Middle frontal gyrus (tissue), 1 donor: ENCODE results near the gene BBS4.
"Not testable (repeated sequence)": the region's sequence is repeated elsewhere in the genome, so short reads cannot be mapped to it uniquely, and the experiment has no call there.

Experiments used
- DNase-seq: peaks from one replicate; pipeline ENCODE4 v3.0.0-alpha.2; 2015; ENCODE audit warnings: low spot score; ENCODE audit errors: extremely low spot score

BBS4 gene

GRCh38 chr15:72685925-72686794 lies at the start of gene BBS4, which contains the start of gene HIGD2B:
TSS of gene BBS4 (plus strand) at chr15:72686207. CDS start at chr15:72686228, 21 bp downstream.
TSS of gene HIGD2B (minus strand) at chr15:72686182. CDS start at chr15:72676374, 9,808 bp downstream.
- peak; percentile 77 for DNase-seq

DNA sequence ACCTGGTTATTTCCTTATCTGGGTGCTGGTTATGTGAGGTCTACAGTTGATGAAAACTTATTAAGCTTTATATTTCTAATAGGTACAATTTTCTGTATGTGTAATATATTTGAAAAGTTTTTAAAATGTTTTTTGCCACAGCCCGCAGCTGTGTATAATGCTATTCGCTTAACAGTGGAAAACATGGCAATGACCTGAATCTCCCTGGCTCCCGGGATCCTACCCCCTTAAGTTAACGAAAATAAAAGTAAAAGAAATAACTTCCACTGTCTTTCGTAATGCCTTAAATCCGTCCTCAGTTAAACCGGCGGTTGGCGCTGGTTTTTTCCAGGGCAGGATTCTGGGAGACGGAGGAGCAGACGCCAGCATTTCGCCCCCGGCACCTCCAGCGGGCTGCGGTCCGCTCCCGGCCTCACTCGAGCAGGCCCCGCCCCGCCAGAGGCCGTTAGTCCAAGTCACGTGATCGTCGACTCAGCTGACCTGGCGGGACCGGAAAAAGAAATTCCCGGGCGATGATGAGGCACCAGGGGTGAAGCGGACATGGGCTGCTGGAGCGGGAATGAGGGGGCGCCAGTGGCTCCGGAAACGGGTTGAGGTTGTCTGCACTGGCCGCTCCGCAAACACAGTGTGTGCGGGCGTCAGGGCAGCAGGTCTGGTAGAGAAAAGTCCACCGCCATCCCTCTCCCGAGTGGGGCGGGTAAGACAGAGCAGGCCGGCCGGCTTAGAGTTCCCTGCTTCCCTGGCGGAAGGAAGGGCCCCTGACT lies 49.3 kb upstream of the BBS4 start:
- DNase-seq, result peak; percentile 69

DNA sequence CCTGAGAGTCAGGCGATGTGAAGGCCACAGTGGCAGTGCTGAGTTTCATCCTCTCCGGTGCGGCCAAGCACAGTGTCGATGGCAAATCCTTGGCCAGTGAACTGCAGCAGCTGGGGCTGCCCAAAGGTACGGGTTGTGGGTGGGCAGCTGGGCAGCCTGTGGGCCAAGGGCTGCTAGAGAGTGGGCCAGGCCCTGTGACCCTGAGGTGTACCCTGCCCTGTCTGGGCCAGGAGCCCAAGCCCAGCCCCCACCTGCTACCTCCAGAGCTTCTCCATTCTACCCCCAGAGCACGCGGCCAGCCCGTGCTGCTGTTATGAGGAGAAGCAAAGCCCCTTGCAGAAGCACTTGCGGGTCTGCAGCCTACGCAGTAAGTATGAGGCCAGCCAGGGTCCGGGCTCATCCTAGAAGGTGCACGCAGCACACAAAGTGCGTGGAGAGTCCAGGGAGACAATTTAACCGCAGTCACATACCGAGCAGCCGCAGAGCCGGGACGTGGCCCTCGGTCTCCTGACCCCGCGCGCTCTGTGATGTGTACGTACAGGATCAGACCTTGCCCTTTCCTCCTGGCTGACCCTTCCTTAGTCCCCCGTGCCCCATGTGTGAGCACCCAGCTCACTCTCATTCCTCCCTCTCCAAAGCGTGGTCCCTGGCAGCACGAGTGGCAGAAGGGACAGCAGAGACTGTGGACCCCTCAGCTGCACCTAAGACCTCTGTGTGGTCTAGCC lies 46.1 kb upstream of the BBS4 start:
- not testable (repeated sequence) for DNase-seq

DNA sequence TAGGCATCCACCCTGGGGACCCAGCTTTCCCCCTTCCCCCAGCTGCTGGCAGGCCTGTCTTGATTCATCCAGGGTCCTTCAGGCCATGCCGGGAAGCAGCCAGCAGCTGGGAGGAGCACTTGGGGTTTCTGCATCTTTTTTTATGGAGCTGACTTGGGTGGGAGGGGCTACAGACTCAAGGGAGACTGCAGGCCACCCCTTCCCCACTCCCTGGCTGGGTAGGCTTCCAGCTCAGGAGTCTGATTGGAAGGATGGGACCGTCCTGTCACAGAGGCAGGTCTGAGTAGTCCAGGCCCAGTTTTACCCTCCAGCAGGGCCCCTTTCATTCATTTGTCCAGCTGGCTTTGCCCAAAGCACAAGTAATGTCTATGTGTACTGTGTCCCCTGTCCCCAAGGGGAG lies 43.7 kb upstream of the BBS4 start:
- DNase-seq, result not testable (repeated sequence)

GRCh38 chr15:72648631-72649253 lies 37.3 kb upstream of the BBS4 start:
- DNase-seq, result not testable (repeated sequence)

- DNase-seq, result not testable (repeated sequence)
Measured at GRCh38 chr15:72654397-72654796, 31.6 kb upstream of the BBS4 start, which contains the start of gene GOLGA6B. TSS of gene GOLGA6B (plus strand) at chr15:72654697. CDS start at chr15:72654738, 41 bp downstream.

- DNase-seq, result not testable (repeated sequence)
Measured at GRCh38 chr15:72656014-72656413, 30.0 kb upstream of the BBS4 start.

DNA sequence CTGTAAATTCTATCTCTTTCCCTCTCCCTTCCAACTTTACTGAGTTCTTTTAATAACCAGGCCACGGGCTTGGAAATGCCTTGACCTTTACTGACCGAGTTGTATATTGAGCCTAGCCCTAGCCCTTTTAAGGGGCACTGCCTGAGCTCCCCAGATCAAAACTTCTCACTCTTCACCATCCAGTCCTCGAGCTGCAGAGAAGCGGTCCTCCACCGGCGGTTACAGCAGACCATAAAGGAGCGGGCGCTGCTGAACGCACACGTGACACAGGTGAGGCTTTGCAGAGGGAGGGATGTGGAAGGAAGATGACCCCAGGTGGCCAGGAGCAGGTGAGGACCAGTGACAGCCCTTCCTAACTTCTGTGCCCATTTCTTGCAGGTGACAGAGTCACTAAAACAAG lies 24.9 kb upstream of the BBS4 start:
- not testable (repeated sequence) for DNase-seq

- not testable (repeated sequence) for DNase-seq
Measured at GRCh38 chr15:72663931-72664330, 22.1 kb upstream of the BBS4 start.

GRCh38 chr15:72665706-72666105 lies 20.3 kb upstream of the BBS4 start:
- DNase-seq, result not testable (repeated sequence)

DNA sequence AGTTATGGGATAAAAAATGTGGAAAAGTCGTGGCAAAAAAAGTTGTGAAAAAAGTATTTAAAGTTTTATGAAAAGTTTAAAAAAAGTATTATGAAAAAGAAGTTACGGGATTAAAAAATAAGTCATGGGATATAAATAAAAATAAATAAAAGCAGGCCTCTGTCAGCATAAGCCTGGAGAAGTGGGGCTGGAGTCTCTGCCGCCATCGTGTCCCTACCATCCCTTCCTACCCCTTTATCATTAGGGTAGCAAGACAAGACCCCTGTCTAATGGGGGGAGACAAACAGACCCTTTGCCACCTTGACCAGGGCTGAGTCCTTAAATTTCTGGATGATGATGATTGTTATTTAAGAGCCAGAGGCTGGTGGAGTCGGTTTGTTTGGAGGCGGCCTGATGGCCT lies 16.2 kb upstream of the BBS4 start:
- DNase-seq, result not testable (repeated sequence)

DNA sequence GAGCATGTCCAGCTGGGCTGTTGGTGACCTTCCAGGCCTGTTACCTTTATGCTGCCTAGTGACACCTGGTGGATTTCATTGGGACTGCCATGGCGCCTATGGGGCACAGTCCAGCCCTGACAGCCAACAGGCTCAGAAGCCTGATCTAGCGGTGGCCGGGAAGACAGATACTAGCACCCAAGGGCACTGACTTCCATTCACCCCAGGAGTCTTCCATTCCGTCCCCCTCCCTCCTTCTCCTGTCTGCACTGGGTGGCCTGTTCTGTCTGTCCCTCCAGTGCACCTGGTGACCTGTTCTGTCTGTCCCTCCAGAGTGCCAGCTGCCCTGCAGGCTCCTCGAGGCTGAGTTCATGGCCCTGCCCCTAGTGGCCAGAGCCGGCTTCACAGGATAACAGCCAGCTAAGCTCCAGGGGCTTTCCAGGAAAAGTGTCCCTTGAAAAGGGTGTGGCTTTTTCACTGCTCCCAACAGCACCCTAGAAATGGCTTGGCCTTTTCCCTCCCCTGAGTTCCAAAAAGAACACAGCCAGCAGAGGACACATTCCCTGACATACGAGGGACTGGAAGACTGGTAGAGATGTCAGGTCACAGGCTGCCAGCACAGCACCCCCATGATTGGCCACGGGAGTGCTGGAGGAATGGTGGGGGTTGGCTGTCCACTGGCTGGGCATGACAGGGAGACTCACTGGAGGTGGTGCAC lies 15.2 kb upstream of the BBS4 start:
- not testable (repeated sequence) for DNase-seq

GRCh38 chr15:72671525-72671924 lies 14.5 kb upstream of the BBS4 start:
- no peak for DNase-seq

DNA sequence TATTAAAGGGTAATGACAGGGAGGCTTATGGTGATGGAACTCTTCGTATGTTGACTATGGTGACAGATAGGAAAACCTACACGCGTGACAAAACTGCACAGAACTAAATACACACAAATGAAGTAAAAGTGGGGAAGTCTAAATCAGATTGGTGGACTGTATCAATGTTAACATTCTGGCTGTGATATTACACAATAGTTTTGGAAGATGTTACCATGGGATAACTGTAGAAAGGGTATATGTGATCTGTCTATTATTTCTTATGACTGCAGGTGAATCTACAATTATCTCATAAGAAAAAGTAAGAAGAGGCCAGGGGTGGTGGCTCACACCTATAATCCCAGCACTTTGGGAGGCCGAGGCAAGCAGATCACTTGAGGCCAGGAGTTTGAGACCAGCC lies 9.2 kb upstream of the BBS4 start:
- DNase-seq, result no peak

DNA sequence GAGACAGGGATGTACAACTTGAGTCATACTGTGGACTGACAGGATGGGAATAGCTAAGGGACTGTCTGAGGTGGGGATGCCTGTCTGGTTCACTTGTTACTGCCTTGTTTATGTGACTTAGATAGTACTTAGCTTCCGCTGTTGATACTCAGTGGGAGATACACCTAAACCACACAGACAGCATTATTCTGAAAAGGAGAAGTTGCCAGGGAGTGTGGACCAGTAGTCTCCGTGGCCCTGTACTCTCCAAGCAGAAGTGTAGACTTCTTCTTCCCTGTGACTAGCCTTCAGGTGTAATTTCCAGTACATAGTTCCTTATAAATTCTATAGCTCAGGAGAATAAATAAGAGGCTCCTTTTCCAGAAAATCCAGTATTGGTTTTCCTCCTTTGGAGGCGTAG lies 5.1 kb upstream of the BBS4 start:
- no peak for DNase-seq

DNA sequence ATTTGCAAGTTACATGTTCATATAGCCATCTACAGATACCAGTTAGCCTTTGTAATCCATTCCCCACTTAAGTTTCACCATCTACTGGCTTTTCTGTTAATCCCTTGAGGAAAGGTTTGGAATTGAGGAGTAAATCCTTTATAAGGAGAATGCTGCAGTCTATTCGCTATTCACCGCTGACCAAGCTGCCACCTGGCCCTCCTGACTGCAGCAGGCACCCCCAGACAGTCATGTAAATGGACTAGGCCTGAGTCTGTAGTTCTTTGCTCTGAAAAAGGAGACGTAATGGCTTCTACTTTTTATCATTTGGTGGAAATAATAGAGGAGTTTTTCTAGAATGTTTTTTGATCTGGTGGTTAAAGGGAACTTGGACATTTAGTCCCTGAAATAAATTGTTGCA lies 3.2 kb upstream of the BBS4 start:
- DNase-seq, result no peak

DNA sequence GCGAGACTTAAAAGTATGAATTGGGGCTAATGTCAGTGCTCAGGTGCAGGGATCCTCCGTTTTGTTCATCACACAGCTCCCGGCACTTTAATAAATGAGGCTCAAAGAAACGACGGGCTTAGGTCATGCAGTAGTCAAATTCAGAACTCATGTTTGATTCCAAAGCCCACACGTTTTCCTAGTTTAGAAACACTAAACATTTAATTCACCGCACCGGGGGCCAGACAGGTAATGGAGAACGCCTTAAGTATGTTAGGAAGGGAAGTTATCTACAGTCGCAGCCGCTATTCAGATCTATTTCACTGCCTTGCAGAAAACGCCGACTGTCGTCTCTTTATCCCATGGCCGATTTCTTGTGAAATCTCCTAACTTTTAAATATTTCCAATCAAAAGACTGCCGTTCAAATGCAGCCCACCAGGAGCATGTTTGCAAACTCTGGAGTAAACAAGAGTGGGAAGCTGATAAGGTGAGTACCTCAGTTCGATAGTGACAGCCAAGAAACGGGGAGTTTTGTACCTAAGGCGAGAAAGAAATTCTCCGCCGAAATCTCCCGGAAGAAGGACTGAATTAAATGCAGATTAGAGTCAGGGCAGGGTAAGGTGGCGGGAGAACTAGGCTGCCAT lies 594 bp upstream of the BBS4 start:
- DNase-seq, result no peak

DNA sequence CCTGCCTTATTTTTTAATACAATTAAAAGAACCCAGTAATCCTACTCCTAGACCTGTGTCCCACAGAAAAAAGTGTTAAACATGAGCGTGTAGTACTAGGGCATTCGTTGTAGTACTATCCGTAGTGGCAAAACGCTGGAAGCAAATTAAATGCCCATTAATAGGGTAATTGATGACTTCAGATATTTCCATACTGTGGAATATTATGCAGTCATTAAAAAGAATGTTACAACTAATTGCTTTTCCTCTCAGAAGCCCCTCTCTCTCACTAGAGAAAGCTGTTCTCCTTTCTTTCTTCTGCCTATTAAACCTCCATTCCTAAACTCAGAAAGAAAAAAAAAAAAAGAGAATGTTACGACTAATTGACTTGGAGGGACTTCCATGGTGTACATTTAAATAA lies 2.7 kb downstream of the BBS4 start:
- DNase-seq, result no peak

GRCh38 chr15:72690938-72691337 lies 4.9 kb downstream of the BBS4 start:
- no peak for DNase-seq

GRCh38 chr15:72698938-72699337 lies 12.9 kb downstream of the BBS4 start:
- DNase-seq, result no peak
